Tibial nerve (tissue), 4 donors: ENCODE results near the gene TBC1D5. TPM values are rescaled to one million over a fixed set of nuclear protein-coding genes. Genes with fewer than 3 reads are reported as not detected.

Experiments used
- DNase-seq, 2 donors: peaks; one replicate each; pipeline ENCODE4 v3.0.0-alpha.2; 2019; ENCODE audit warnings: low spot score in 2 of 2
- H3K27ac ChIP-seq, 4 donors: fragments of 200-600 bp; sonication (generic) in 3 of 4; one replicate each; pipeline ENCODE4 v1.5.1; 2017 to 2019; ENCODE audit warnings: mild to moderate bottlenecking in 1 of 4
- H3K27me3 ChIP-seq, 2 donors: fragments of 200-600 bp; sonication (generic) in 1 of 2; one replicate each; pipeline versions ENCODE4 v1.5.1 to v1.6.0; 2017 to 2019
- H3K36me3 ChIP-seq, 3 donors: fragments of 200-600 bp; sonication (generic); one replicate each; pipeline ENCODE4 v1.5.1; 2018 to 2019
- H3K4me1 ChIP-seq, 4 donors: fragments of 200-600 bp; sonication (generic) in 3 of 4; one replicate each; pipeline ENCODE4 v1.5.1; 2017 to 2019
- H3K4me3 ChIP-seq, 4 donors: fragments of 200-600 bp; sonication (generic) in 3 of 4; one replicate each; pipeline ENCODE4 v1.5.1; 2017 to 2019; ENCODE audit warnings: mild to moderate bottlenecking in 1 of 4, moderate library complexity in 1 of 4
- H3K9me3 ChIP-seq, 4 donors: fragments of 200-600 bp; sonication (generic) in 3 of 4; one replicate each; pipeline ENCODE4 v1.5.1; 2017 to 2019
- CTCF ChIP-seq, 5 experiments: fragments of 200-600 bp in 3 of 5; fragments of 450-650 bp in 2 of 5; sonication (generic) in 3 of 5; IDR thresholded peaks; one replicate each; pipeline ENCODE4 v1.5.1; 2016 to 2019; ENCODE audit warnings: antibody characterized with exemption in 5 of 5, mild to moderate bottlenecking in 3 of 5, moderate library complexity in 2 of 5
- EP300 ChIP-seq, 2 donors: sonication (generic); formaldehyde crosslinking; IDR thresholded peaks; one replicate each; pipeline ENCODE4 v1.6.1; 2017; ENCODE audit warnings: antibody characterized with exemption in 2 of 2, mild to moderate bottlenecking in 1 of 2
- POLR2A ChIP-seq, 2 donors: fragments of 450-650 bp; IDR thresholded peaks; one replicate each; pipeline ENCODE4 v1.6.1; 2017; ENCODE audit warnings: antibody characterized with exemption in 2 of 2, mild to moderate bottlenecking in 2 of 2, moderate library complexity in 2 of 2
- WGBS, 2 donors: methylation state at CpG; one replicate each; pipeline ENCODE4 v1.1.5; 2018; 5-methylcytosine and 5-hydroxymethylcytosine counted together
- total RNA-seq, 4 donors: library from RNA; depleted of rRNA; stranded (reverse); fragments of >200 nt; gene quantifications; one replicate each; pipeline ENCODE4 v1.1.0, GENCODE V29; 2016

The TBC1D5 gene
- total RNA-seq, 4 donors from 2014 or later: 55.2 to 128 (median 79.4) TPM

GRCh38 chr3:17518189-17519059 lies 224.0 kb downstream of the TBC1D5 start:
- no peak for TF ChIP-seq POLR2A (IDR thresholded peaks at IDR 0.05)
- no peak for TF ChIP-seq EP300 (IDR thresholded peaks at IDR 0.05)
- TF ChIP-seq CTCF (IDR thresholded peaks at IDR 0.05): no peak
- H3K9me3 ChIP-seq: no peaks in the 10 kb centered on the region
- H3K4me1 ChIP-seq: peaks cover 0 to 4% (median 0%) of the 10 kb centered on the region in 4 donors
- no peak for DNase-seq
- no peaks in the 10 kb centered on the region for H3K27me3 ChIP-seq
- WGBS, 2 donors: 73 to 81% methylated on average over 13 of the region's 13 CpGs
- peaks cover 0 to 8% (median 0%) of the 10 kb centered on the region in 3 donors for H3K36me3 ChIP-seq
- no peak overlapping the region for H3K27ac ChIP-seq
- H3K4me3 ChIP-seq: no peak overlapping the region

GRCh38 chr3:17515445-17516234 lies 226.8 kb downstream of the TBC1D5 start:
- H3K36me3 ChIP-seq: peaks cover 0 to 8% (median 0%) of the 10 kb centered on the region in 3 donors
- no peaks in the 10 kb centered on the region for H3K4me1 ChIP-seq
- 85 to 89% methylated on average over 4 of the region's 4 CpGs for WGBS, 2 donors
- no peak for DNase-seq
- TF ChIP-seq EP300 (IDR thresholded peaks at IDR 0.05): no peak
- no peak for TF ChIP-seq CTCF (IDR thresholded peaks at IDR 0.05)
- TF ChIP-seq POLR2A (IDR thresholded peaks at IDR 0.05): no peak
- H3K9me3 ChIP-seq: no peaks in the 10 kb centered on the region
- no peak overlapping the region for H3K4me3 ChIP-seq
- no peaks in the 10 kb centered on the region for H3K27me3 ChIP-seq
- no peak overlapping the region for H3K27ac ChIP-seq

- no peaks in the 10 kb centered on the region for H3K27me3 ChIP-seq
- no peaks in the 10 kb centered on the region for H3K9me3 ChIP-seq
- no peak overlapping the region for H3K4me3 ChIP-seq
- no peak overlapping the region for H3K27ac ChIP-seq
- peaks cover 0 to 8% (median 0%) of the 10 kb centered on the region in 3 donors for H3K36me3 ChIP-seq
- TF ChIP-seq POLR2A (IDR thresholded peaks at IDR 0.05): no peak
- no peak for TF ChIP-seq EP300 (IDR thresholded peaks at IDR 0.05)
- no peak for TF ChIP-seq CTCF (IDR thresholded peaks at IDR 0.05)
- H3K4me1 ChIP-seq: no peaks in the 10 kb centered on the region
- DNase-seq: no peak
Measured at GRCh38 chr3:17514597-17514996, 227.8 kb downstream of the TBC1D5 start.

GRCh38 chr3:17510265-17510664 lies 232.2 kb downstream of the TBC1D5 start:
- DNase-seq: no peak
- Histone ChIP-seq H3K27me3 (no peaks in the 10 kb centered on the region), H3K9me3 (no peaks in the 10 kb centered on the region), H3K27ac (no peak overlapping the region), H3K4me1 (no peaks in the 10 kb centered on the region), H3K4me3 (no peak overlapping the region), H3K36me3 (no peaks in the 10 kb centered on the region)
- TF ChIP-seq CTCF (IDR thresholded peaks at IDR 0.05): no peak
- WGBS, 2 donors: 80 to 82% methylated on average over 4 of the region's 4 CpGs
